HCT116 (cell line): ENCODE measurements around the gene TUBA1B. TPM values are rescaled to one million over a fixed set of nuclear protein-coding genes. Genes with fewer than 3 reads are reported as not detected.
A peak's percentile ranks its signal among the peaks of the same experiment; 100 is the strongest.

Experiments
- ATAC-seq: fragments of 200-7000 bp; cut with Tn5 transposase; 2 replicates; pipeline ENCODE4 v1.9.1; 2020; ENCODE audit warnings: mild to moderate bottlenecking, moderate library complexity
- BruUV-seq: library from RNA; stranded (reverse); fragments of 400-500 nt; replicated peaks from 2 replicates; lab custom pipeline; 2021; lab: Mats Ljungman, UMichigan
- CTCF ChIA-PET: fragments of 300-600 bp; sonication (Branson Sonifier 250); formaldehyde crosslinking; loops from one replicate; lab custom pipeline; 2021; ENCODE audit warnings: antibody characterized with exemption; lab: Charles Lee
- POLR2A ChIA-PET: fragments of 300-600, 350-600 bp; sonication (Branson Sonifier 250); formaldehyde crosslinking; loops from one replicate; lab custom pipeline; 2021; ENCODE audit warnings: antibody characterized with exemption; lab: Charles Lee
- RAD21 ChIA-PET, 2 experiments: fragments of 300-600 bp; sonication (Branson Sonifier 250); formaldehyde crosslinking; loops; one replicate each; lab custom pipeline; 2023; ENCODE audit warnings: low total read pairs in 2 of 2; ENCODE audit not compliant: uncharacterized antibody in 2 of 2, unreplicated experiment in 2 of 2, low non-redundant PET in 1 of 2; lab: Charles Lee
- DNase-seq: peaks from one replicate; pipeline ENCODE4 v3.0.0-alpha.2; 2010; ENCODE audit warnings: low read depth, low spot score
- H2AFZ ChIP-seq: fragments of 200-600 bp; shearing (Covaris generic), sonication (generic); 2 replicates; pipeline ENCODE4 v1.6.1; 2017; ENCODE audit warnings: low read depth, mixed run types, mixed read lengths, antibody characterized with exemption, low read length; ENCODE audit not compliant: poor library complexity, severe bottlenecking
- H3K27ac ChIP-seq: 2 replicates; pipeline ENCODE4 v1.5.1; 2012; ENCODE audit warnings: low read depth, low read length
- H3K27me3 ChIP-seq: fragments of 200-600 bp; sonication (generic); 2 replicates; pipeline ENCODE4 v1.6.1; 2016; ENCODE audit warnings: mixed run types, low read length, mixed read lengths; ENCODE audit not compliant: insufficient read depth
- H3K36me3 ChIP-seq, 2 experiments: fragments of 200-500 bp in 1 of 2; fragments of 200-600 bp in 1 of 2; sonication (Bioruptor generic) in 1 of 2; sonication (generic) in 1 of 2; 2 replicates each; pipeline versions ENCODE4 v1.5.1 to v1.6.1; 2014 to 2016; ENCODE audit warnings: low read length in 2 of 2, inconsistent platforms in 1 of 2, mixed read lengths in 1 of 2, mixed run types in 1 of 2; ENCODE audit not compliant: insufficient read depth in 2 of 2, control insufficient read depth in 1 of 2
- H3K4me1 ChIP-seq, 2 experiments: fragments of 200-600 bp in 1 of 2; sonication (generic) in 1 of 2; 2 replicates each; pipeline versions ENCODE4 v1.5.1 to v1.6.1; 2012 to 2017; ENCODE audit warnings: low read length in 2 of 2, inconsistent platforms in 1 of 2, mild to moderate bottlenecking in 1 of 2, mixed read lengths in 1 of 2, mixed run types in 1 of 2, moderate library complexity in 1 of 2; ENCODE audit not compliant: insufficient read depth in 2 of 2, control insufficient read depth in 1 of 2
- H3K4me2 ChIP-seq: fragments of 200-600 bp; sonication (generic); 2 replicates; pipeline ENCODE4 v1.6.1; 2017; ENCODE audit warnings: mixed run types, low read length, mixed read lengths
- H3K4me3 ChIP-seq, 2 experiments: fragments of 200-600 bp in 1 of 2; sonication (generic) in 1 of 2; replicated peaks in 1 of 2; 2 replicates each; pipeline ENCODE4 v1.5.1; 2011 to 2016; ENCODE audit warnings: low read length in 2 of 2, control low read depth in 1 of 2, low read depth in 1 of 2, mild to moderate bottlenecking in 1 of 2, mixed read lengths in 1 of 2, mixed run types in 1 of 2
- H3K79me2 ChIP-seq: fragments of 200-600 bp; sonication (generic); 2 replicates; pipeline ENCODE4 v1.6.1; 2017; ENCODE audit warnings: mild to moderate bottlenecking, mixed run types, low read length, moderate library complexity, mixed read lengths; ENCODE audit not compliant: insufficient read depth
- H3K9ac ChIP-seq: fragments of 200-600 bp; sonication (generic); 2 replicates; pipeline ENCODE4 v1.6.1; 2016; ENCODE audit warnings: low read length, mixed read lengths
- H3K9me2 ChIP-seq: fragments of 200-600 bp; sonication (generic), shearing (Covaris generic); 2 replicates; pipeline ENCODE4 v1.6.1; 2017; ENCODE audit warnings: mixed run types, mild to moderate bottlenecking, moderate library complexity; ENCODE audit not compliant: insufficient read depth
- H3K9me3 ChIP-seq, 2 experiments: fragments of 200-500 bp in 1 of 2; fragments of 200-600 bp in 1 of 2; sonication (Bioruptor generic) in 1 of 2; sonication (generic) in 1 of 2; 2 replicates each; pipeline ENCODE4 v1.6.1; 2014 to 2017; ENCODE audit warnings: low read length in 2 of 2, mixed read lengths in 2 of 2, inconsistent platforms in 1 of 2, low read depth in 1 of 2, mild to moderate bottlenecking in 1 of 2, mixed run types in 1 of 2, moderate library complexity in 1 of 2; ENCODE audit not compliant: control insufficient read depth in 1 of 2, insufficient read depth in 1 of 2
- H4K20me1 ChIP-seq: fragments of 200-600 bp; sonication (generic), shearing (Covaris generic); 2 replicates; pipeline ENCODE4 v1.6.1; 2017; ENCODE audit warnings: mixed run types, mild to moderate bottlenecking, moderate library complexity; ENCODE audit not compliant: insufficient read depth
- ATF3 ChIP-seq: IDR thresholded peaks from 2 replicates; pipeline ENCODE4 v1.6.1; 2012
- CEBPB ChIP-seq: IDR thresholded peaks from 2 replicates; pipeline ENCODE4 v1.6.1; 2012; ENCODE audit warnings: low read depth
- CTCF ChIP-seq, 3 experiments: fragments of 200-600 bp in 1 of 3; sonication (generic) in 1 of 3; IDR thresholded peaks in 2 of 3; conservative IDR thresholded peaks in 1 of 3; 2 replicates each; pipeline ENCODE4 v1.5.1; 2012 to 2017; ENCODE audit warnings: low read depth in 2 of 3, low read length in 2 of 3, antibody characterized with exemption in 1 of 3, borderline replicate concordance in 1 of 3, control low read depth in 1 of 3, mild to moderate bottlenecking in 1 of 3, mixed read lengths in 1 of 3, mixed run types in 1 of 3, moderate library complexity in 1 of 3; ENCODE audit not compliant: insufficient read depth in 1 of 3
- EGR1 ChIP-seq: IDR thresholded peaks from 2 replicates; pipeline ENCODE4 v1.6.1; 2012; ENCODE audit warnings: low read depth
- EZH2 ChIP-seq: fragments of 200-600 bp; sonication (generic); IDR thresholded peaks from 2 replicates; pipeline ENCODE4 v1.6.1; 2017; ENCODE audit warnings: antibody characterized with exemption, mixed run types
- EZH2phosphoT487 ChIP-seq: fragments of 200-600 bp; IDR thresholded peaks from 2 replicates; pipeline ENCODE4 v1.6.1; 2018; ENCODE audit warnings: antibody characterized with exemption, borderline replicate concordance
- FOSL1 ChIP-seq: IDR thresholded peaks from 2 replicates; pipeline ENCODE4 v1.6.1; 2012; ENCODE audit warnings: low read depth
- MAX ChIP-seq: IDR thresholded peaks from 2 replicates; pipeline ENCODE4 v1.6.1; 2012
- POLR2AphosphoS5 ChIP-seq: IDR thresholded peaks from 2 replicates; pipeline ENCODE4 v1.6.1; 2011; ENCODE audit warnings: mild to moderate bottlenecking, low read depth, low read length, moderate library complexity
- SIN3A ChIP-seq: IDR thresholded peaks from 2 replicates; pipeline ENCODE4 v1.6.1; 2012; ENCODE audit warnings: low read depth
- SP1 ChIP-seq: IDR thresholded peaks from 2 replicates; pipeline ENCODE4 v1.6.1; 2012; ENCODE audit warnings: low read depth
- SRF ChIP-seq: IDR thresholded peaks from 2 replicates; pipeline ENCODE4 v1.6.1; 2012; ENCODE audit warnings: low read depth
- YY1 ChIP-seq: IDR thresholded peaks from 2 replicates; pipeline ENCODE4 v1.6.1; 2011; ENCODE audit warnings: low read length, low read depth, moderate library complexity, mild to moderate bottlenecking; ENCODE audit not compliant: insufficient replicate concordance; ENCODE audit errors: extremely low read depth
- ZBTB33 ChIP-seq: IDR thresholded peaks from 2 replicates; pipeline ENCODE4 v1.6.1; 2011; ENCODE audit warnings: mild to moderate bottlenecking, low read length, moderate library complexity; ENCODE audit not compliant: insufficient replicate concordance; ENCODE audit errors: extremely low read depth
- ZFX ChIP-seq: fragments of 450-650 bp; IDR thresholded peaks from 2 replicates; pipeline ENCODE4 v1.6.1; 2017
- ZNF274 ChIP-seq: fragments of 200-500 bp; sonication (Bioruptor generic); IDR thresholded peaks from 2 replicates; pipeline ENCODE4 v1.6.1; 2014; ENCODE audit warnings: mild to moderate bottlenecking, low read depth, low read length, inconsistent platforms
- intact Hi-C: fragments of 100-400 bp; cut with micrococcal nuclease; formaldehyde crosslinking; loops from 2 replicates; pipeline ENCODE4 v1.10.0; 2022
- total RNA-seq: library from RNA; stranded (reverse); gene quantifications from one replicate; pipeline ENCODE4 v1.2.1, GENCODE V29; 2021; ENCODE audit not compliant: unreplicated experiment

TUBA1B gene
- total RNA-seq, 1 experiment from 2014 or later = 1,628 TPM

GRCh38 chr12:49131051-49131893, at the start of gene TUBA1B (continued):
- no peak for TF ChIP-seq CTCF (IDR thresholded peaks at IDR 0.05 in 2 of 3, conservative IDR thresholded peaks at IDR 0.05 in 1 of 3; ENCODE audit: borderline replicate concordance in 1 of 3, insufficient read depth in 1 of 3, low read depth in 2 of 3, low read length in 2 of 3)
- TF ChIP-seq EGR1 = no peak
- peak; percentile 82 for TF ChIP-seq YY1
- TF ChIP-seq EZH2 = no peak
- TF ChIP-seq SIN3A = peak; percentile 99
- peak; percentile 95 for TF ChIP-seq MAX
- TF ChIP-seq ZNF274 = no peak
- TF ChIP-seq, all 23 proteins: peak for 9

GRCh38 chr12:49174218-49174617, 43.0 kb upstream of the TUBA1B start:
- intact Hi-C loops = no loop called here
- POLR2A ChIA-PET = interaction anchor here (1.8 to 1.9 kb wide), 2 partner anchors 9 to 14 kb away, joined by 4 to 7 read pairs; partner anchors contain the start of gene TUBA1A
- no peak for TF ChIP-seq EGR1
- no peak for TF ChIP-seq CTCF (IDR thresholded peaks at IDR 0.05 in 2 of 3, conservative IDR thresholded peaks at IDR 0.05 in 1 of 3; ENCODE audit: borderline replicate concordance in 1 of 3, insufficient read depth in 1 of 3, low read depth in 2 of 3, low read length in 2 of 3)
- TF ChIP-seq POLR2AphosphoS5 = no peak
- no peak for TF ChIP-seq CEBPB
- TF ChIP-seq ATF3 = no peak
- no peak for TF ChIP-seq FOSL1
- no peak for TF ChIP-seq SRF
- no peak for TF ChIP-seq SP1
- TF ChIP-seq EZH2 = no peak
- TF ChIP-seq EZH2phosphoT487 = no peak
- no peak for TF ChIP-seq ZBTB33
- TF ChIP-seq ZFX = no peak
- Histone ChIP-seq H3K27me3 (no peaks in the 10 kb centered on the region), H3K27ac (no peak overlapping the region), H3K4me2 (no peak overlapping the region), H3K9me2 (no peaks in the 10 kb centered on the region), H3K79me2 (no peaks in the 10 kb centered on the region), H3K9ac (no peak overlapping the region), H3K9me3 (0 out of 4 replicates have a peak, but pooled peaks cover 0 to 3% of the 10 kb centered on the region in 2 experiments), H3K36me3 (no peaks in the 10 kb centered on the region), H3K4me3 (no peak overlapping the region), H4K20me1 (no peaks in the 10 kb centered on the region), H3K4me1 (no peaks in the 10 kb centered on the region), H2AFZ (no peak overlapping the region)
- ATAC-seq (no peak), DNase-seq (no peak)
- RAD21 ChIA-PET = no interaction called here
- no TSS peak for BruUV-seq
- CTCF ChIA-PET = interaction anchor here (1.3 kb wide), 1 partner anchor 61 kb away, joined by 3 read pairs; no protein-coding TSS in a partner anchor
